GM21390 (cell line): ENCODE measurements around the gene NAALADL2.
"Not testable (repeated sequence)": the region's sequence is repeated elsewhere in the genome, so short reads cannot be mapped to it uniquely, and the experiment has no call there.

Source experiments
- ATAC-seq: cut with Tn5 transposase; IDR thresholded peaks from one replicate; pipeline ENCODE4 v1.9.1; 2021; ENCODE audit not compliant: unreplicated experiment

The NAALADL2 gene

GRCh38 chr3:175805825-175806224 is 946.7 kb downstream of the NAALADL2 start:
- ATAC-seq, result no peak

GRCh38 chr3:175807175-175807574 is 948.0 kb downstream of the NAALADL2 start:
- ATAC-seq, result no peak

DNA sequence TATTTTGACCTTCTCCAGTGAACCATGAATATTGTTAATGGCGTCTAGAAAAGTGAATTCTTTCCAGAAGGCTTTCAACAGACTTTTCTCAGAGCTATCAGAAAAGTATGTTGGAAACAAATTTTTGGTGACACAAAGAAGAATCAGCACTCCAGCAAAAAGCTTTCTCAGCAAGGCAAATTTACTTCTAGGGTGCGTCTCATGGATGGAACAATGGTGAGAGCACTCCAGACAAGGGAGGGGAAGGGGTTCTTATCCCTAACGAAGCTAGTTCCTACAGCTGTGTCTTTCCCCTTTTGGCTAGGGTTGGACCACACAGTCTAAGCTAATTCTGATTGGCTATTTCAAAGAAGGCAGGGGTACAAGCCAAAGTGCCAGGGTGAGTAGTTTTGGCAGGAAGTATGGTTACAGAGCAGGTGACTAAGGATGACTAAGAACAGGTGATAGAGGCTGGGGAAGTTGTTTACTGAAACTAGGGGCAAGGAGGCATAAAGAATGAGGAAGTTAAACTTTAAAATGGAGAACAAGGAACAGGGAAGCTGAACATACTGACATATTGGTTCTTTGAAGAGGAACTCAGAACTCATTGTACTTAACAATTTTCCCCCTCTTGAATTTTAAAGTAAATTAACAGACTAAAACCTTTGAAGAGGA is 959.8 kb downstream of the NAALADL2 start:
- ATAC-seq, result no peak

DNA sequence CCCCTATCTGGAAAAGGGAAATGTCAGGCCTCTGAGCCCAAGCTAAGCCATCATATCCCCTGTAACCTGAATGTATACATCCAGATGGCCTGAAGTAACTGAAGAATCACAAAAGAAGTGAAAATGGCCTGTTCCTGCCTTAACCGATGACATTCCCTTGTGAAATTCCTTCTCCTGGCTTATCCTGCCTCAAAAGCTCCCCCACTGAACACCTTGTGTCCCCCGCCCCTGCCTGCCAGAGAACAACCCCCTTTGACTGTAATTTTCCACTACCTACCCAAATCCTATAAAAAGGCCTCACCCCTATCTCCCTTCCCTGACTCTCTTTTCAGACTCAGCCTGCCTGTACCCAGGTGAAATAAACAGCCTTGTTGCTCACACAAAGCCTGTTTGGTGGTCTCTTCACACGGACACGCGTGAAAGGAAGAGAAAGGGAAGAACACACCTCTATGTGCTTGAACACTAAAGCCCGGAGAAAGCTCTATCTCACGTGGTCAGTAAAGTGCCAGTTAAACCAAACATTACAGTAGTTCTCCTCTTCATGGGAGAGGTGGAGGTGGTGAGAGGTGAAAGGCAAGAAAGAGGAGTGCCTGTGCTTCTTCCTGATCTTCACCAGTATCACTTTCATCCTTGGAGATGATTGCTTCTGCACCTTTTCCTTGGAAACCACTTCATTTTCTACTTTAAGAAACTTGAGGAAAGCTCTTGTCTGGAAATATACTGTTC is 963.8 kb downstream of the NAALADL2 start:
- not testable (repeated sequence) for ATAC-seq

DNA sequence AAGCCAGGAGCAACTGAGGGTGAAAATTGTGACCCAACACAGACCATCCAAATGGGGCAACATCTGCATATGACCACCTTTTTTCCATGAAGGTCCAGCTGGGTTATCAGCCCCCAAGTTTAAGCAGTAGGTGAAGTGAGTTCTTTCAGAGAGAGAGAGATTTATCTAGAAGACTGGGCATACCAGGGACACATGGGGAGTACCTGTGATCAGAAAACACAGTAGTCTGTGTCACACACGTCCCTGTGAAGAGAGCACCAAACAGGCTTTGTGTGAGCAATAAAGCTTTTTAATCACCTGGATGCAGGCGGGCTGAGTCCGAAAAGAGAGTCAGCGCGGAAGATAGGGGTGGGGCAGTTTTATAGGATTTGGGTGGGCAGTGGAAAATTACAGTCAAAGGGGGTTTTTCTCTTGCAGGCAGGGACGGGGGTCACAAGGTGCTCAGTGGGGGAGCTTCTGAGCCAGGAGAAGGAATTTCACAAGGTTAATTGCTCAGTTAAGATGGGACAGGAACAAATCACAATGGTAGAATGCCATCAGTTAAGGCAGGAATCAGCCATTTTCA is 966.0 kb downstream of the NAALADL2 start:
- ATAC-seq, result not testable (repeated sequence)

DNA sequence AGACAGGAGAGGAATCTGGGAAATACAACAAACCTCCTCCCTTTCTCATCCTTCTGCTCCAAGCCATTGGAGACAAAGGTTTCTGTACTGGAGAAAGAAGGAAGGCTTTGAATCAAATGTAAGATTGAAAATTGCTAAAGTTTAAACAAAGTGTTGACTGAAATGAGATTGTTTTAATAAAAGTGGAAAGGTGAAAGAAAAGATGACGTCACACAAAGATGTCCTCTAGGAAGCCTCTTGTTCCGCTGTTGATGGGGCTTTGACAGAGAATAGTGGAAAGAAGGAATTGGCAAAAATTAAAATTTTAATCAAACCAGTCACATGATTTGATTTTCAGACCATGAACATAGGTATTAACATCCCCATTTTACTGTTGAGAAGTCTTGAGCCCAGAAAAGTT is 967.6 kb downstream of the NAALADL2 start:
- ATAC-seq, result no peak

- ATAC-seq, result not testable (repeated sequence)
Observed at GRCh38 chr3:175829809-175830208, 970.7 kb downstream of the NAALADL2 start.

- ATAC-seq, result not testable (repeated sequence)
Observed at GRCh38 chr3:175835763-175836162, 976.6 kb downstream of the NAALADL2 start.

- ATAC-seq, result no peak
Observed at GRCh38 chr3:175836617-175837016, 977.5 kb downstream of the NAALADL2 start.

- no peak for ATAC-seq
Observed at GRCh38 chr3:175837962-175838361, 978.8 kb downstream of the NAALADL2 start.

- no peak for ATAC-seq
Observed at GRCh38 chr3:175839366-175840005, 980.4 kb downstream of the NAALADL2 start.

DNA sequence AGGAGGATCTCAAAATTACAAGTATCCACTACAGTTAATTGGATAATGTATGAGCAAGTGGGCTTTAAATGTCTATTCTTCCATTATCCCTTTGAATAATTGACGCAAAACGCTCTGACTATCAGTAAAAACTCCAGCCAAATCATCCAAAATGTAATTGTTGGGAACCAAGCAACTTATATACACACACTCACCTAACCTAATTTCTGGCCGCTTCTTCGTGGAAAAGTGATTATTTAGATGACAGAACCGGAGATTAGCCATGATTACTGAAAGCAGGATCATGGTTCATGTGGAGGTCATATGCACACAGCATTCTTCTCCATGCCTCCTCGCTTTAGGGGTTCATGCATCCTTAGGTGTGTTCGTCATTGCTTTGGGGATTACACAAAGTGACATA is 992.4 kb downstream of the NAALADL2 start:
- no peak for ATAC-seq

DNA sequence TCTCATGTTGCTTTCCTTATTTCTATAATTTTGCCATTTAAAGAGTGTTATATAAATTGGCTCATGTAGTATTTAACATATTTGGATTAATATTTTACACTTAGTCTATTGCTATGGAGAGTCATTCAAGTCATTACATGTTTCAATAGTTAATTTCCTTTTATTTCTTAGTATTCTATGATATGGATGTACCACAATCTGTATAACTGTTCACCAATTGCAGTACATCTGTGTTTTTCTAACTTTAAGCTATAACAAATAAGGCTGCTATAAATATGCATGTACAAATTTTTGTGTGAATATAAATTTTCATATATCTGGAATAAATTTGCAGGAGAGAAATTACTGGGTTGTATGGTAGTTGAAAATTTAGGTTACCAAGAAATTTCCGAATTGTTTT is 993.4 kb downstream of the NAALADL2 start:
- ATAC-seq, result no peak

- ATAC-seq, result no peak
Observed at GRCh38 chr3:175857666-175858270, 998.6 kb downstream of the NAALADL2 start.
